ENCODE results near the gene IFITM5. TPM values are rescaled to one million over a fixed set of nuclear protein-coding genes. Genes with fewer than 3 reads are reported as not detected.
A peak's percentile ranks its signal among the peaks of the same experiment; 100 is the strongest.

The IFITM5 gene
- total and polyA plus RNA-seq, 9 of the 15 experiments (the other 6 are each of a cell fraction or from before 2014, with no cell fraction given): 0.19 TPM; not detected in 8

GRCh38 chr11:297586-298405 is 1.5 kb downstream of the IFITM5 start (continued):
- TF ChIP-seq KDM4B (IDR thresholded peaks at IDR 0.05; ENCODE audit: borderline replicate concordance in 2 of 2, low read depth in 1 of 2): no peak
- 0 out of 2 replicates have a peak, but pooled peaks have one; percentile 24 for TF ChIP-seq MXI1 (IDR thresholded peaks at IDR 0.05; ENCODE audit: low read depth, low read length)
- TF ChIP-seq RAD21 (CRISPR knock-in tag; conservative IDR thresholded peaks at IDR 0.05 in 1 of 2, IDR thresholded peaks at IDR 0.05 in 1 of 2): no peak; a peak in 1 of 4 replicates
- TF ChIP-seq RB1 (IDR thresholded peaks at IDR 0.05; ENCODE audit: low read depth): no peak
- peak; percentile 55; the same call in 1 of the 2 replicates for TF ChIP-seq NCOR1 (IDR thresholded peaks at IDR 0.05)
- no peak for TF ChIP-seq ZZZ3 (IDR thresholded peaks at IDR 0.05)
- TF ChIP-seq E2F6 (IDR thresholded peaks at IDR 0.05; ENCODE audit: borderline replicate concordance in 1 of 2, extremely low read depth in 1 of 2, insufficient read depth in 1 of 2, insufficient read length in 1 of 2, low read depth in 1 of 2, low read length in 1 of 2, poor library complexity in 1 of 2, severe bottlenecking in 1 of 2): peak; percentile 75 to 87
- TF ChIP-seq RFX1 (IDR thresholded peaks at IDR 0.05): no peak
- no peak for TF ChIP-seq ZNF445 (CRISPR knock-in tag; IDR thresholded peaks at IDR 0.05; ENCODE audit: low read depth)
- TF ChIP-seq SRSF3 (IDR thresholded peaks at IDR 0.05; ENCODE audit: insufficient read depth, low read length): no peak
- 0 out of 2 replicates have a peak, but pooled peaks have one; percentile 8 for TF ChIP-seq ARID1B (IDR thresholded peaks at IDR 0.05)
- peak; percentile 88 for TF ChIP-seq L3MBTL2 (IDR thresholded peaks at IDR 0.05)
- TF ChIP-seq HNRNPLL (IDR thresholded peaks at IDR 0.05; ENCODE audit: low read depth, low read length, poor library complexity, severe bottlenecking): no peak
- no peak for TF ChIP-seq E4F1 (CRISPR knock-in tag; IDR thresholded peaks at IDR 0.05; ENCODE audit: borderline replicate concordance)
- TF ChIP-seq ZNF740 (CRISPR knock-in tag; IDR thresholded peaks at IDR 0.05): no peak
- TF ChIP-seq ZNF740 (tag; IDR thresholded peaks at IDR 0.05): no peak
- no peak for TF ChIP-seq ZNF584 (CRISPR knock-in tag; IDR thresholded peaks at IDR 0.05; ENCODE audit: low read depth)
- TF ChIP-seq XRCC5 (IDR thresholded peaks at IDR 0.05; ENCODE audit: low read depth, low read length): no peak
- TF ChIP-seq HDAC8 (tag; IDR thresholded peaks at IDR 0.05): no peak
- TF ChIP-seq ARHGAP35 (IDR thresholded peaks at IDR 0.05; ENCODE audit: partially characterized antibody): no peak
- peak; percentile 45; the same call in 1 of the 2 replicates for TF ChIP-seq FOXP1 (CRISPR knock-in tag; IDR thresholded peaks at IDR 0.05)
- no peak for TF ChIP-seq SMARCE1 (IDR thresholded peaks at IDR 0.05)
- TF ChIP-seq POLR2G (IDR thresholded peaks at IDR 0.05; ENCODE audit: low read depth, low read length): peak; percentile 66; the same call in 1 of the 2 replicates
- TF ChIP-seq ZNF586 (CRISPR knock-in tag; conservative IDR thresholded peaks at IDR 0.05): no peak

Data from K562 (cell line).